ENCODE measurements around the gene LBHD2.
A peak's percentile ranks its signal among the peaks of the same experiment; 100 is the strongest.
"Not testable (repeated sequence)": the region's sequence is repeated elsewhere in the genome, so short reads cannot be mapped to it uniquely, and the experiment has no call there.

LBHD2 gene

DNA sequence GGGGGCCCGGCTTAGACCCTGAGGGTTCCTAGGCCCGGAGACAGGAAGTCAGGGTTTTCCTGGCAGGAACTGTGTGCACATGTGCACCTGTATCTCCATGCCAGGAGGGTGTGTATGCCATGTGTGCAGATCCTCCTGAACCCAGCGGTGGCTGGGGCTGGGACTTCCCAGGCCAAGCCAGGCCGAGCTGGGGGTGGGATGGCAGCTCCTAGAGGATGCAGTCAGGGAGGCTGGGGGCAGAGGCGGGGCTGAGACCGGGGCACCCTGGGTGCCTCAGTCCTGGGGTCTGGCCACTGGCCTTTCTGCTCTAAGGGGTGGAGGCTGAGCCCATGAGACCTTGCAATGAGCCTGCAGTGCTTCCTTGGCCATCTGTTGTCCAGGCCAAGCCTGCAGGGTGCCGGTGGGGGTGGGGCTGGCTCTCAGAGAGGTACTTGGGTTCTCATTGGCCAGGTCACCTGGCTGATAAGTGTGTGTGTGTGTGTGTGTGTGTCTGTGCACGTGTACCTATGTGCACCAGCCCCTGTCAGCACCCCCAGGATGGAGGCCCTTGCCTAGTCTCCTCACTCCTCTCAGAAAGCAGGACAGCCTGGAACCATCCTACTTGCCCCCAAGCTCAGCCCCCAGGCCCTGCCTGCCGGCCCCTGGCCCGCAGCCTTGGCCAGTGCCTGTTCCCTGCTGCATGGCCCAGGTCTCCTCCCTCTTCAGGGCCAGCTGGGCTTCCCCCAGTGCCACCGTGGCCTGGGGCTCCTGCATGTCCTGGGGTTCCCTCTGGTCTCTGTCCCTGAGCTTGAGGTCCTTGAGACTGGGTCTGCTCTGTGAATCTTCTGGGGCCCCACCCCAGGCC is 28.6 kb downstream of the LBHD2 start:
- in situ Hi-C loops (cut with MboI; ENCODE audit: low pct_unique_long_range_greater_than_20kb, low sequenced_read_pairs), result no loop called here
- DNase-seq, result no peak

DNA sequence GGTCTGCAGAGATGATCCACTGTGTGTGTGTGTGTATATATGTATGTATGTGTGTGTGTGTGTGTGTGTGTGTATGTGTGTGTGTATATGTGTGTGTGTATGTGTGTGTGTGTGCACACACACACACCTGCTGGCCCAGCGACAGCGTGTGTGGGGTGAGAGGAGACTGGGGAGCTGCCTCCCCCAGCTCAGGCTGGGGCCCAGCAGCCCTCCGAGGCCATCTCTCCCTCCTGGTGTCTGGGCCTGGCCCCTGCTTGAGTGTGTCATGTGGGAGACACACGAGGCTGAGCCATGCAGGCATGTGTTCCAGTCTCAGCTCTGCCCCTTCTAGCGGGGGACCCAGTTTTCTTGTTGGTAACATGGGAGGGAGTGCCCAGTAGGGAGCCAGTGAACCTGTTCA is 29.3 kb downstream of the LBHD2 start:
- DNase-seq, result no peak
- in situ Hi-C loops (cut with MboI; ENCODE audit: low pct_unique_long_range_greater_than_20kb, low sequenced_read_pairs), result no loop called here

DNA sequence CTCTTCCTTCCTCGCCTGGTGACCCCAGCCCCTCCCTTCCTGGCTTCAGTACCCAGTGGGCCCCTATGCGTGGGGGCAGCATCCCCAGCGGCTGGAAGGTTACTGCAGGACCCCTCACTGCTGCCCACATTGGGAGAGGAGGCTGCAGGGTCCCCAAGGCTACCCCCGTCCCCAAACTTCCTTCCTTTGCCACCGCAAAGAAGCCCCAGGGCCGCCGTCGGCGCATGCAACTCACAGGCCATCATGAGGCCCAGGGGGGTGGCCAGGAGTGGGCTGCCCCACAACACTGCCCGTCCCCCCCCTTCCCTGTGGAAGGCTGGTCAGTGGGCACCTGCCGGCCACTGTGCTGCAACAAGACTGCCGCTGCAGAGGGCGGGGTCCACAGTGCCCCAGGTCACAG is 29.8 kb downstream of the LBHD2 start:
- in situ Hi-C loops (cut with MboI; ENCODE audit: low pct_unique_long_range_greater_than_20kb, low sequenced_read_pairs), result no loop called here

DNA sequence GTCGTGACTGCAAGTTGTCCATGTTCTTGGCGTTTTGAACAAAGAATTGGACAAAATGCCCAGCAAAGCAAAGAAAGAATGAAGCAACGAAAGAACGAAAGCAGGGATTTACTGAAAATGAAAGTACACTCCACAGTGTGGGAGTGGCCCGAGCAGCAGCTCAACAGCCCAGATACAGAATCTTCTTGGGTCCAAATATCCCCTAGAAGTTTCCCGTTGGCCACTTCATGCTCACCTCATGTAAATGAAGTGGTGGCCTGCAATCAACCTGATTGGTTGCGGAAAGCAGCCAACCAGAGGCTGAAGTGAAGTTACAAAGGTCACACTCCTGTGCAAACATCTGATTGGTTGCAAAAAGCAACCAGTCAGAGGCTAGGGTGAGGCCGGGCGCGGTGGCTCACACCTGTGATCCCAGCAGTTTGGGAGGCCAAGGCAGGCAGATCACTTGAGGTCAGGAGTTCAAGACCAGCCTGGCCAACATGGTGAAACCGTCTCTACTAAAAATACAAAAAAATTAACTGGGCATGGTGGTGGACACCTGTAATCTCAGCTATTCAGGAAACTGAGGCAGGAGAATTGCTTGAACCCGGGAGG is 31.2 kb downstream of the LBHD2 start:
- peak; percentile 32 for DNase-seq
- in situ Hi-C loops (cut with MboI; ENCODE audit: low pct_unique_long_range_greater_than_20kb, low sequenced_read_pairs), result not testable (repeated sequence)

More for the DNA sequence above, 29.8 kb downstream of the LBHD2 start:
- no peak for DNase-seq

DNA sequence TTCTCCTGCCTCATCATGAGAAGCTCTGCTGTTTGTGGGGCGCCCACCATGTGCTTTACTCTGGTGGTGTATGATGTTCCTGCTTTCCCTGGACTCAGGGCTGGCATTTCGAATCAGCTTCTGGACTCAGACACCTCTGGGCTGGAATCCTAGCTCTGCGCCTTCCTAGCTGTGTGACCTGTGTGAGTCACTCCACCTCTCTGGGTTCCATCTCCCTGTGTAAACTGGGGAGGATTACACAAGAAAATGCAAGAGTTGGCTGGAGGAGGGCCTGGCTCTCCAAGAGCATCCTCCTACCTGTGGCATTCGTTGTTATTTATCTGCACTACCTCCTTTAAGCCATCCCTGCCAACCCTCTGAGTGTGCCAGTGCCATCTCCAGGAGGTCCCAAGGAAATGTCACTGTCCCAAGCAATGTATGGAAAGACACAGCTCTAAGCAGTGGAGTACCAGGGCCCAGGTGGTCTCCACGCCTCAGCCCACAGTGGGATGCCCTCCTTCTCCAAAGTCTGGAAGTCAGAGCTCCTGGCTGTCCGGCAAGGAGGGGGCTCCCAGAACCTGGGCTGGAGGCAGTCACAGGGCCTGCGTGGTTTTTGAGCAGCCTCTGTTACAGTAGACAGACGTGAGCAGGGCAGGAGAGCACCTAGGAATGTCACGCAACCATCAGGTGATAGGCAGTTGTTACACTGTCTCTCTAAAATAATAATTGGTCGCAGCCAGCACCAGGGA is 32.0 kb downstream of the LBHD2 start:
- DNase-seq, result no peak
- in situ Hi-C loops (cut with MboI; ENCODE audit: low pct_unique_long_range_greater_than_20kb, low sequenced_read_pairs), result no loop called here

DNA sequence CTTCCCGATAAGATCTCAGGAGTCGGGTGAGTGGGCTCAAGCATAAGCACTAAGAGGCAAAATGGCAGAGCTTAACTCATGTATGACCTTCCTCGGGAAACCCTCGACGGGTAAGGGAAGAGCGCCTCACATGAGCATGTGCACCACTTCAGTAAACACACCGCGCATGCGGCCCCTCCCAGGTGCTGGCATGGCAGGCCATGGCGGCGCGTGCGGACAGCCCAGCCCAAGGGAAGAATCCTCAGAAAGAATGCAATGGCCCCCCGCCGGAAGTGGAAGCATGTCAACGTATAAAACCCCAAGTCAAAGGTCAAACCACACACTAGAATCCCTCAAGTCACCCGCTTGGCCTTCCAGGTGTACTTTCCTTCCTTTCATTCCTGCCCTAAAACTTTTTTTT is 32.6 kb downstream of the LBHD2 start:
- DNase-seq, result no peak
- in situ Hi-C loops (cut with MboI; ENCODE audit: low pct_unique_long_range_greater_than_20kb, low sequenced_read_pairs), result no loop called here

DNA sequence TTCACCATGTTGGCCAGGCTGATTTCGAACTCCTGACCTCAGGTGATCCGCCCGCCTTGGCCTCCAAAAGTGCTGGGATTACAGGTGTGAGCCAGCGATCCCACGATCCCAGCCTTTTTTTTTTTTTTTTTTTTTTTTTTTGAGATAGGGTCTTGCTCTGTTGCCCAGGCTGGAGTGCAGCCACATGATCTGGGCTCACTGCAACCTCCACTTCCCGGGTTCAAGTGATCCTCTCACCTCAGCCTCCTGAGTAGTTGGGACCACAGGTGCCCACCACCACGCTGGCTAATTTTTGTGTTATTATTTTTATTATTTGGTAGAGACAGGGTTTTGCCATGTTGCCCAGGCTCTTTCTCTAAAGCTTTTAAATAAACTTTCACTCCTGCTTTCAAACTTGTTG is 33.5 kb downstream of the LBHD2 start:
- DNase-seq; in situ Hi-C loops (cut with MboI; ENCODE audit: low pct_unique_long_range_greater_than_20kb, low sequenced_read_pairs): not testable (repeated sequence)

DNA sequence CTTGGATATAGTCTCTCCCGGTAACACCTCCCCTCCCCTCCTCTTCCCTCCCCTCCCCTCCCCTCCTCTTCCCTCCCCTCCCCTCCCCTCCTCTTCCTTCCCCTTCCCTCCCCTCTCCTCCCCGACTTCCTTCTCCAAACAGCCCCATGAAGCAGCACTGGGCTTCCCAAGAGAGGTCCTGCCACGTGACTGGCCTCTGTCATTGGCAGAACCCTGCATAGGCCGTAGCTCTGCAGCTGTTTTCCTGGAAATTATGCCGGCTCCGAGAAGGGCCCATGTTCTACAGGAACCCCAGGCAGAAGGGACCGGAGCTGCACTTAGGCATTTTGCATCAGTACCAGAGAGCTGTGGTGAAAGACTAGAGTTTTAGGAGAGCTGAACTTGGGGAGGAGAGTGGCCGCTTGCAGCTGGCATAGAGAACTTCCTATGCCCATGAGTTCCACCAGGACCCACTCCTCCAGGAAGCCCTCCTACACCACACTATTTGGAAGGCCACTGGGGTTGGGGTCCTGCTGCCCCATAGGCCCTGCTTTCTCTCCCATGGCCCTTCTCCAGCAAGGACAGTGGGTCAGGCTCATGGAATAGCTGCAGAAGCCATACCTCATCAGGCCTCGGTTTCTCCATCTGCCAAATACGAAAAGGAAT is 34.1 kb downstream of the LBHD2 start:
- peak; percentile 37 for DNase-seq
- in situ Hi-C loops (cut with MboI; ENCODE audit: low pct_unique_long_range_greater_than_20kb, low sequenced_read_pairs), result no loop called here

DNA sequence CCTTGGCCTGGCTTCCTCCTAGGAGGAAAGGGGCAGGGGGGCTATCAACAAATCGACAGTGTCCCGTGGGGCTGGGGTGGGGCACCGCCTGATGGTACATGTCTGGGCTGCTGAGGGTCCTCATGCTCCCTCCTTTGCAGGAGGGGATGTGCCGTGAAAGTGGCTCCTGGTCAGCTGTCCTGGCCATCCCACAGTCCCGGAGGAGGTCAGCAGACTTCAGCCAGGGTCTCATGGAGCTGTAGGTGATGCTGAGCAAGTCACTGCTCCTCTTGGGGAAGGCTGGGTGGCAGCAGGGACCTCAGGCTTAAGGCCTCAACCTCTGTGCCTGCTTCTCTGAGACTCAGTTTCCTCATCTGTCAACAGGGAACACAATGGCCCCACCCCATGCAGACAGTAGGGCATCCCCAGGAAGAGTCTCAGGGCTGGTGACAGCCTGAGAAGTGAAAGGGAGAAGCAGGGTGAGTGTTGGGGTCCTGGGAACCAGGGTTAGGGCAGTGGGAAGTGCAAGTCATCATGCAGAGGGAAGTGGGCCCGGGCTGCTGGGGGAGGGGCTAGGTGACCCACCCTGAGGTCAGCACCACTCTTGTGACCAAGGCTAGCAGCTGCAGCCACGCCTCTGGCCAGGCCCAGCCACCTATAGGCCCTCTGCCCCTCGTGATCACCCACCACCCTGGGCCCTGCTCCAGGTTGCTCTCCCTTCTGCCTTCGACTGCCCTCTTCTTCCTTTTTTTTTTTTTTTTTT is 34.8 kb downstream of the LBHD2 start:
- DNase-seq, result peak; percentile 64
- in situ Hi-C loops (cut with MboI; ENCODE audit: low pct_unique_long_range_greater_than_20kb, low sequenced_read_pairs), result no loop called here

DNA sequence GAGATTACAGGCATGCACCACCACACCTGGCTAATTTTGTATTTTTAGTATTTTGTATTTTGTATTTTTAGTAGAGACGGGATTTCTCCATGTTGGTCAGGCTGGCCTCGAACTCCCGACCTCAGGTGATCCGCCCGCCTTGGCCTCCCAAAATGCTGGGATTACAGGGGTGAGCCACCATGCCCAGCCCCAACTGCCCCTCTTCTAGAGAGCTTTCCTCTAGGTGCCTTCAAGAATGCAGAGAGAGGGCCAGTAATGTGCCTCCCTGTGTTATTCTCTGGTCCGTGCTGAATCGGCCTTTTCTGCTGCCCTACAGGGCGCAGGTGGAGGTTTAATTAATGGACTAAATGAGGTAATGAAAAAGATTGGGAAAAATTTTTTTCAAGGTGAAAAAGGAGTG is 35.5 kb downstream of the LBHD2 start:
- in situ Hi-C loops (cut with MboI; ENCODE audit: low pct_unique_long_range_greater_than_20kb, low sequenced_read_pairs), result not testable (repeated sequence)

DNA sequence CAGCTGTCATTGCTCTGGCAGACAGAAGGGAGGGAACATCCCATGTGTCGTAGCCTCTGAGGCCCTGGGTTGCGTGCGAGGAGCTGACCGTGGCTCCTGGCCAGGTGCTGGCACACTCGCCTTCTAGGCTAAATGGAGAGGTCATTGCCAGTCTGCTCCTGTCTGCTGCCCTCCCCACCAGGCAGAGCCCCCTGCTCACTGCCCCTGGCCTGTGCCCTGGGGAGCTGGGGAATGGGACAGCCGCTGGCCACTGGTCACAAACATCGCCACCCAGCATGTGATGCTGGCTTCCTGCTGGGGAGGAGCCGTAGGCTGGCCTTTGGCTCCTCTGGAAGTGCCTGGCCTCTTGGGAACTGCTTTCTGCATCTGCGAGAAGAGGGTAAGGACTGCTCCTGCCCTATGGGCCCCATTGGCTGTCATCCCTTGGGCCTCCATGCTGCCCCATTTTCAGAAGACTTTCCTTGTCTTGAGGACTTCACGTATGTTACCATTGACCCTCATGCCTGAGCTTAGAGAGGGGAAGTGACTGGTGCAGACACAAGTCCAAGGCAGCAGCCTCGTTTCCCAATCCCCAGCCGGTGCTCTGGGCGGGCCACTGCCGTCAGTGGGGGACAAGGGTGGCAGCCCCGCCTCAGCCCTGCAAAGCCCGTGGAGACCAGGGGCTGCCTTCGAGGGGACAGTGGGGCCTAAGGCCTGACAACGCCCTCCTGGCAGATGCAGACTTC is 37.3 kb downstream of the LBHD2 start:
- DNase-seq, result peak; percentile 54
- in situ Hi-C loops (cut with MboI; ENCODE audit: low pct_unique_long_range_greater_than_20kb, low sequenced_read_pairs), result no loop called here

More for the DNA sequence above, 35.5 kb downstream of the LBHD2 start:
- not testable (repeated sequence) for DNase-seq

DNA sequence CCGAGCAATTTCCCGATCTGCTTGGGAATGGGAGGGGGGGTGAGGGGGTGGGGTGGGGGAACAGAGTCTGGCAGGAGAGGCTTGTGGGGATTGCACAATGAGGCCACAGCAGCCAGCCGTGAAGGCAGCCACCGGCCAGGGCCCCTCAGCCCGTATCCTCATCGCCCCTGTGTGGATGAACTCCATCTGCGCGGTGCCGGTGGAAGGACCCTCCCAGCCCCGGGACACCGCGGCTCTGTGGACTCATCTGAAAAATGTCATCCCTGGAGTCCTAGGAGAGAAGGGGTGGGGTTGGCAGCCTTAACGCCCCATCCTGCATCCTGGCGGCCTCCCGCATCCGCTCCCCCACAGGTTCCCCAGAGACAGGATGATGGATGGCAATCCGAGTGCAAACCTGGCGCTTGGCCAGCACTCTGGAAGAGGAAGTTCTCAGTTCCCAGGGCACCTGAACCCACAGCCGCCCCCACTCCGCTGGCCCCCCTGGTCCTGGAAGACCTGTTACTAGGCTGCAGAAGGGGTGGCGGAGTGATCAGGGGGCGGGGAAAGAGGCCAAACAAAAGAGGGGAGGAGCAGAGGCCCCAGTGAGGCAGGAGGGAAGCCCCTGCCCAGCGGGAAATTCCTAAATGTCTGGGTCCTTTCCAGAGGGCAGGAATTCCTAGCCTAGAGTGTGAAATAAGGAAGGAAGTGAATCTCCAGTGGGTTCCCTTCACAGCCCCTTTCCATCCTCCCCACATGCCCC is 38.0 kb downstream of the LBHD2 start:
- DNase-seq, result peak; percentile 96
- in situ Hi-C loops (cut with MboI; ENCODE audit: low pct_unique_long_range_greater_than_20kb, low sequenced_read_pairs), result no loop called here

DNA sequence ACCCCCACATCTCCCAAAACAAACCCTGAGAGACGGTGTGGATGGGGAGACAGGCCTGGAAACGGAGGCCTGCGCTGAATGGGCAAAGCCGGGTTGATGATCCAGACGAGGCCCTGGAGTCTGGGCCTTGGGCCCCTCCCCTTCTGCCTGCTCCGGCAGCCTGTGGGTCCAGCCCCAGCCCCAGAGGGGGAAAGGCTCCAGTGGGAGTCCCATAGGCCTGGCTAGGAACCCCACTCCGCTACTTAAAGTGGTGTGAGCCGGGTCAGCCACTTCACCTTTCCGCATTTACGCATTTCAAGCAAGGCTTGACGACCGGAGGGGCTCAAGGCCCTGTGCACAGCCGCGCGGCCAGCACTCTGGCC is 38.6 kb downstream of the LBHD2 start:
- in situ Hi-C loops (cut with MboI; ENCODE audit: low pct_unique_long_range_greater_than_20kb, low sequenced_read_pairs), result no loop called here
- DNase-seq, result no peak

DNA sequence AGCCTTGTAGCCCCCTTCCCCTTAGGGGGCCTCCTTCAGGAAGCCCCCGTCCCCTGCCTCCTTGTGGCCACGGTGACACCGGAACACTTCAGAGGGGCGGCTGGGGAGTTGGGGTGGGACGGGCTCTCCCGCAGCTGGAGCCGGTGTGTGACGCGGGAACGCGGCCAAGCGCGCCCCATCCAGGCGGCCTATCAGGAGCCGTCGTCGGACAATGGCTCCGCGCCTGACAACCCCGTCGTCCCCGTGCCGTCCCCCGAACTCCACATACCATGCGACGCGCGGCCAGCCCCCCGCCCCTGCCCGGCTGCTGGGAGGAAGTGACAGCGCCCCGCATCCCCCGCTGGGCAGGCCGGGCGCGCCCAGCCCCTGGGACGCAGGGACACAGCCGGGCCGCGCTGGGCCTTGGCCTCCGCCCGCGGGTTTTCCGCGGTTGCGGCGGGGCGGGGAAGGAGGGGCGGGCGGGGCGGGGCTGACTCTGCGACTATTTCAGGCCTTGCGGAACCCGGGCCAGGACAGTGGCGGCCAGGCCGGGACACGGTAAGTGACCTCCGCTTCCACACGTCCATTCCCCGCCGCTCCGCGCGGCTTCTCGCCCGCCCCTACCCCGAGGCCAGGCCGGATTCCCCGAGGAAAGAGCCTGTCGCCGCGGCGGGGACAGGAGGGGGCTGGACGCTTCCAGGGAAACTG is 39.1 kb downstream of the LBHD2 start, which contains the start of gene TNFAIP2:
TSS of gene TNFAIP2 (plus strand) at position 515 of the 687 bp plus-strand sequence. CDS start 2,997 bp downstream, outside the sequence.
- in situ Hi-C loops (cut with MboI; ENCODE audit: low pct_unique_long_range_greater_than_20kb, low sequenced_read_pairs), result no loop called here
- DNase-seq, result peak; percentile 29

DNA sequence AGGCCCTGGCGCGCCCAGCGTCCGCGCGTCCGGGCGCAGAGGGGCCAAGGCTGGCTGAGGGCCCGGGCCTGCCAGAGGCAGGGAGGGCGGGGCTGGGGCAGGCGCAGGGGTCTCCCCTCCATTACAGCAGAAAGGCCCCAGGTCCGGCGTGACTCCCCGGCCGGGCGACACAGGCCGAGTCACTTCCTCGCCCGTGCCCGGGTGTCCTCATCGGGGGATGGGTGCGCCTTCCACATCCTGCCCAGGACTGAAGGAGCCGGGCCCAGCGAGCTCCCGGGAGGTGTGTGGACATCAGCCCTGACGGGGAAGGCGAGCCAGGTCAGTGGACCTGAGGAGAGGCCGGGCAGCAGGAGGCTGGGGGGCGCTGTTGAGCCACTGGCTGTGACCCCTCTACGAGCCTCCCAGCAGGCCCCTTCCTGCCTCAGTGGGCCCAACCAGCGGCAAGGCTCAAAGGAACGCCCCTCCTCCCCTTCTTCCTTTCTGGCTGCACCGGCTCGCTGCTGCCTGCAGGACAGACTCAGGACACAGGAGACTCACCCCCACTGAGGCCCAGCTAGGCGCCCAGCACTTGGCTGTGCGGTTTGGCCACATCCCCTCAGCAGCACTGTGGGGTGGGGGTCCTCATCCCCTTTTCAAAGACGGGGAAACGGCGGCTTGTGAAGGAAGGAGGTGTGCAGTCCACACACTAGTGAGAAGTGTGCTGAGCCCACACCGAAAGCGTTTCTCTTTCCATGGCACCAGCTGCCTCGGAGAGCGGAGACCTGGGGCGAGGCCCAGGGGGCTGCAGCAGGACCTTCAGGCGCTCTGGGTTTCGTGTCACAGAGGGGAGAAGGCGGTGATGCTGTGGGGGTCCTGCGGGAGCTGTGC is 39.9 kb downstream of the LBHD2 start:
- peak; percentile 37 for DNase-seq
- in situ Hi-C loops (cut with MboI; ENCODE audit: low pct_unique_long_range_greater_than_20kb, low sequenced_read_pairs), result no loop called here

DNA sequence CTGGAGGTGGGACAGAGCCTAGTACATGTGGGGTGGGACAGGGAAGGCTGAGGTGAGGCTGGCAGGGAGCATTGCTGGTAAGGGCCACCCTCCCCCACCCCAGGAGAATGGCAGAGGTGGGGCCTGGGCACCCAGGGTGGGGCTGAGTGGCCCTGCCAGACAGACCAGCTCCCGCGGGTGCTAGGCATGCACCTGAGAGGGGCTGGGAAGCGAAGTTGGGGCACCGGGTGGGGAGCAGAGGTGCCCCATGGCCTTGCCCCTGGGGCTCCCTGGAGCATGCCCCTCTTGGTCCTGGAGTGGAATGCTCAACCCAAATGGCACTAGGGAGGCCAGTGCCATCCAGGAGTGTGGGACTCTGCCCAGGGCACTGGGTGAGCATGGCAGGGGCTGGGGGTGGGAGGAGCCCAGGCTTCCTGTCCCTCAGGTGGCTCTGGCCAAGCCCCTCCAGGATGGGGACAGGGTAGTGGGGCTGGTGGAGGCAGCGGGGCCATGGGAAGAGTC is 40.5 kb downstream of the LBHD2 start:
- DNase-seq, result no peak
- in situ Hi-C loops (cut with MboI; ENCODE audit: low pct_unique_long_range_greater_than_20kb, low sequenced_read_pairs), result no loop called here
